HCT116 (cell line): ENCODE measurements around the gene ANO3. TPM values are rescaled to one million over a fixed set of nuclear protein-coding genes. Genes with fewer than 3 reads are reported as not detected.

ENCODE experiments used
- ATAC-seq: fragments of 200-7000 bp; cut with Tn5 transposase; 2 replicates; pipeline ENCODE4 v1.9.1; 2020; ENCODE audit warnings: mild to moderate bottlenecking, moderate library complexity
- BruUV-seq: library from RNA; stranded (reverse); fragments of 400-500 nt; replicated peaks from 2 replicates; lab custom pipeline; 2021; lab: Mats Ljungman, UMichigan
- CTCF ChIA-PET: fragments of 300-600 bp; sonication (Branson Sonifier 250); formaldehyde crosslinking; loops from one replicate; lab custom pipeline; 2021; ENCODE audit warnings: antibody characterized with exemption; lab: Charles Lee
- POLR2A ChIA-PET: fragments of 300-600, 350-600 bp; sonication (Branson Sonifier 250); formaldehyde crosslinking; loops from one replicate; lab custom pipeline; 2021; ENCODE audit warnings: antibody characterized with exemption; lab: Charles Lee
- RAD21 ChIA-PET, 2 experiments: fragments of 300-600 bp; sonication (Branson Sonifier 250); formaldehyde crosslinking; loops; one replicate each; lab custom pipeline; 2023; ENCODE audit warnings: low total read pairs in 2 of 2; ENCODE audit not compliant: uncharacterized antibody in 2 of 2, unreplicated experiment in 2 of 2, low non-redundant PET in 1 of 2; lab: Charles Lee
- DNase-seq: peaks from one replicate; pipeline ENCODE4 v3.0.0-alpha.2; 2010; ENCODE audit warnings: low read depth, low spot score
- H2AFZ ChIP-seq: fragments of 200-600 bp; shearing (Covaris generic), sonication (generic); 2 replicates; pipeline ENCODE4 v1.6.1; 2017; ENCODE audit warnings: low read depth, mixed run types, mixed read lengths, antibody characterized with exemption, low read length; ENCODE audit not compliant: poor library complexity, severe bottlenecking
- H3K27ac ChIP-seq: 2 replicates; pipeline ENCODE4 v1.5.1; 2012; ENCODE audit warnings: low read depth, low read length
- H3K27me3 ChIP-seq: fragments of 200-600 bp; sonication (generic); 2 replicates; pipeline ENCODE4 v1.6.1; 2016; ENCODE audit warnings: mixed run types, low read length, mixed read lengths; ENCODE audit not compliant: insufficient read depth
- H3K36me3 ChIP-seq, 2 experiments: fragments of 200-500 bp in 1 of 2; fragments of 200-600 bp in 1 of 2; sonication (Bioruptor generic) in 1 of 2; sonication (generic) in 1 of 2; 2 replicates each; pipeline versions ENCODE4 v1.5.1 to v1.6.1; 2014 to 2016; ENCODE audit warnings: low read length in 2 of 2, inconsistent platforms in 1 of 2, mixed read lengths in 1 of 2, mixed run types in 1 of 2; ENCODE audit not compliant: insufficient read depth in 2 of 2, control insufficient read depth in 1 of 2
- H3K4me1 ChIP-seq, 2 experiments: fragments of 200-600 bp in 1 of 2; sonication (generic) in 1 of 2; 2 replicates each; pipeline versions ENCODE4 v1.5.1 to v1.6.1; 2012 to 2017; ENCODE audit warnings: low read length in 2 of 2, inconsistent platforms in 1 of 2, mild to moderate bottlenecking in 1 of 2, mixed read lengths in 1 of 2, mixed run types in 1 of 2, moderate library complexity in 1 of 2; ENCODE audit not compliant: insufficient read depth in 2 of 2, control insufficient read depth in 1 of 2
- H3K4me2 ChIP-seq: fragments of 200-600 bp; sonication (generic); 2 replicates; pipeline ENCODE4 v1.6.1; 2017; ENCODE audit warnings: mixed run types, low read length, mixed read lengths
- H3K4me3 ChIP-seq, 2 experiments: fragments of 200-600 bp in 1 of 2; sonication (generic) in 1 of 2; replicated peaks in 1 of 2; 2 replicates each; pipeline ENCODE4 v1.5.1; 2011 to 2016; ENCODE audit warnings: low read length in 2 of 2, control low read depth in 1 of 2, low read depth in 1 of 2, mild to moderate bottlenecking in 1 of 2, mixed read lengths in 1 of 2, mixed run types in 1 of 2
- H3K79me2 ChIP-seq: fragments of 200-600 bp; sonication (generic); 2 replicates; pipeline ENCODE4 v1.6.1; 2017; ENCODE audit warnings: mild to moderate bottlenecking, mixed run types, low read length, moderate library complexity, mixed read lengths; ENCODE audit not compliant: insufficient read depth
- H3K9ac ChIP-seq: fragments of 200-600 bp; sonication (generic); 2 replicates; pipeline ENCODE4 v1.6.1; 2016; ENCODE audit warnings: low read length, mixed read lengths
- H3K9me2 ChIP-seq: fragments of 200-600 bp; sonication (generic), shearing (Covaris generic); 2 replicates; pipeline ENCODE4 v1.6.1; 2017; ENCODE audit warnings: mixed run types, mild to moderate bottlenecking, moderate library complexity; ENCODE audit not compliant: insufficient read depth
- H3K9me3 ChIP-seq, 2 experiments: fragments of 200-500 bp in 1 of 2; fragments of 200-600 bp in 1 of 2; sonication (Bioruptor generic) in 1 of 2; sonication (generic) in 1 of 2; 2 replicates each; pipeline ENCODE4 v1.6.1; 2014 to 2017; ENCODE audit warnings: low read length in 2 of 2, mixed read lengths in 2 of 2, inconsistent platforms in 1 of 2, low read depth in 1 of 2, mild to moderate bottlenecking in 1 of 2, mixed run types in 1 of 2, moderate library complexity in 1 of 2; ENCODE audit not compliant: control insufficient read depth in 1 of 2, insufficient read depth in 1 of 2
- H4K20me1 ChIP-seq: fragments of 200-600 bp; sonication (generic), shearing (Covaris generic); 2 replicates; pipeline ENCODE4 v1.6.1; 2017; ENCODE audit warnings: mixed run types, mild to moderate bottlenecking, moderate library complexity; ENCODE audit not compliant: insufficient read depth
- CBX3 ChIP-seq: IDR thresholded peaks from 2 replicates; pipeline ENCODE4 v1.6.1; 2012; ENCODE audit warnings: low read depth
- CEBPB ChIP-seq: IDR thresholded peaks from 2 replicates; pipeline ENCODE4 v1.6.1; 2012; ENCODE audit warnings: low read depth
- EGR1 ChIP-seq: IDR thresholded peaks from 2 replicates; pipeline ENCODE4 v1.6.1; 2012; ENCODE audit warnings: low read depth
- EZH2 ChIP-seq: fragments of 200-600 bp; sonication (generic); IDR thresholded peaks from 2 replicates; pipeline ENCODE4 v1.6.1; 2017; ENCODE audit warnings: antibody characterized with exemption, mixed run types
- FOSL1 ChIP-seq: IDR thresholded peaks from 2 replicates; pipeline ENCODE4 v1.6.1; 2012; ENCODE audit warnings: low read depth
- JUND ChIP-seq: IDR thresholded peaks from 2 replicates; pipeline ENCODE4 v1.6.1; 2012
- RAD21 ChIP-seq: IDR thresholded peaks from 2 replicates; pipeline ENCODE4 v1.6.1; 2012; ENCODE audit warnings: low read depth, mild to moderate bottlenecking
- SIN3A ChIP-seq: IDR thresholded peaks from 2 replicates; pipeline ENCODE4 v1.6.1; 2012; ENCODE audit warnings: low read depth
- TCF7L2 ChIP-seq: IDR thresholded peaks from 2 replicates; pipeline ENCODE4 v1.7.0; 2011; ENCODE audit warnings: borderline replicate concordance, inconsistent platforms; ENCODE audit not compliant: insufficient read depth, insufficient read length; ENCODE audit errors: extremely low read depth
- YY1 ChIP-seq: IDR thresholded peaks from 2 replicates; pipeline ENCODE4 v1.6.1; 2011; ENCODE audit warnings: low read length, low read depth, moderate library complexity, mild to moderate bottlenecking; ENCODE audit not compliant: insufficient replicate concordance; ENCODE audit errors: extremely low read depth
- intact Hi-C: fragments of 100-400 bp; cut with micrococcal nuclease; formaldehyde crosslinking; loops from 2 replicates; pipeline ENCODE4 v1.10.0; 2022
- total RNA-seq: library from RNA; stranded (reverse); gene quantifications from one replicate; pipeline ENCODE4 v1.2.1, GENCODE V29; 2021; ENCODE audit not compliant: unreplicated experiment
- TF ChIP-seq, protein P1 (sequence below): IDR thresholded peaks from 2 replicates; pipeline ENCODE4 v1.6.1; 2011; ENCODE audit warnings: mild to moderate bottlenecking, low read length, moderate library complexity; ENCODE audit not compliant: insufficient replicate concordance; ENCODE audit errors: extremely low read depth

The ANO3 gene
- total RNA-seq, 1 experiment from 2014 or later, result not detected

DNA sequence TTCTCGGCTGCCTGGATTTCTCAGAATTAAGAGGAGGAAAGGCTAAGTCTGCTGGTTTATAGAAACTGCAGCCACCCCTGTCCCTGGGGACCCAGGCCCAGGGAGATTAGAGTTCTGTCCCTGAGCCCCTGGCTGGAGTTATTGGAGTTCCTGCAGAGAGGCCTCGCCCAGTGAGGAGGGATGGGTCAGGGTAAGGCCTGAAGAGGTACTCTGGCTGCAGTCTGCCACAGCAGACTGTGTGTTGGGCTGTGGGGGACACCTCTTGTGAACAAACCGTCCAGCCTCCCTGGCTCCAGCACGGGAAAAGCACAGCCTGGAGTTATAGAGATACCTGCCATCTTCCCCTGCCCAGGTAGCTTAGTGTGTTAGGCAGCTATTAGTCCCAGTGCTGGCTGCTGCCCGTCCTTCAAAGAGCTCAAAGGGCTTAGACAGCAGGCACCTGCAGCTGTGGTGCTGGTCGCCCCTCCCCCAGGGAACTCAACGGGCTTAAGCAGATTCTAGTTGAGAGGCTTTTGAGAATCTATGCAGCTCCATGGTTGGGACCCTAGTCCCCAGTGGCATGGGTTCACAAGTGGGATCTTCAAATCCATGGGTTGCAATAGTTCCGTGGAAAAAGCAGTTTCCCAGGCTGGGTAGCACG is 276.7 kb downstream of the ANO3 start:
- DNase-seq (no peak), ATAC-seq (no peak)
- CTCF ChIA-PET, result no interaction called here
- no peak overlapping the region for H3K9ac ChIP-seq
- H3K4me2 ChIP-seq, result no peak overlapping the region
- H3K9me3 ChIP-seq, result peaks cover 0 to 11% of the 10 kb centered on the region in 2 experiments; a peak in 1 of 4 replicates
- H3K27me3 ChIP-seq, result no peaks in the 10 kb centered on the region
- POLR2A ChIA-PET, result no interaction called here
- RAD21 ChIA-PET, result no interaction called here
- no peak overlapping the region for H3K4me3 ChIP-seq
- no peaks in the 10 kb centered on the region for H3K4me1 ChIP-seq
- H3K27ac ChIP-seq, result no peak overlapping the region
- H3K79me2 ChIP-seq, result no peaks in the 10 kb centered on the region
- no TSS peak for BruUV-seq
- H3K36me3 ChIP-seq, result no peaks in the 10 kb centered on the region
- no peaks in the 10 kb centered on the region for H3K9me2 ChIP-seq
- H4K20me1 ChIP-seq, result no peaks in the 10 kb centered on the region
- intact Hi-C loops, result no loop called here
- H2AFZ ChIP-seq, result no peak overlapping the region
- TF ChIP-seq FOSL1 (no peak), JUND (no peak), CEBPB (no peak), SIN3A (no peak), CBX3 (no peak), RAD21 (no peak), YY1 (no peak)
- TF ChIP-seq, protein P1, sequence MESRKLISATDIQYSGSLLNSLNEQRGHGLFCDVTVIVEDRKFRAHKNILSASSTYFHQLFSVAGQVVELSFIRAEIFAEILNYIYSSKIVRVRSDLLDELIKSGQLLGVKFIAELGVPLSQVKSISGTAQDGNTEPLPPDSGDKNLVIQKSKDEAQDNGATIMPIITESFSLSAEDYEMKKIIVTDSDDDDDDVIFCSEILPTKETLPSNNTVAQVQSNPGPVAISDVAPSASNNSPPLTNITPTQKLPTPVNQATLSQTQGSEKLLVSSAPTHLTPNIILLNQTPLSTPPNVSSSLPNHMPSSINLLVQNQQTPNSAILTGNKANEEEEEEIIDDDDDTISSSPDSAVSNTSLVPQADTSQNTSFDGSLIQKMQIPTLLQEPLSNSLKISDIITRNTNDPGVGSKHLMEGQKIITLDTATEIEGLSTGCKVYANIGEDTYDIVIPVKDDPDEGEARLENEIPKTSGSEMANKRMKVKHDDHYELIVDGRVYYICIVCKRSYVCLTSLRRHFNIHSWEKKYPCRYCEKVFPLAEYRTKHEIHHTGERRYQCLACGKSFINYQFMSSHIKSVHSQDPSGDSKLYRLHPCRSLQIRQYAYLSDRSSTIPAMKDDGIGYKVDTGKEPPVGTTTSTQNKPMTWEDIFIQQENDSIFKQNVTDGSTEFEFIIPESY, result no peak

DNA sequence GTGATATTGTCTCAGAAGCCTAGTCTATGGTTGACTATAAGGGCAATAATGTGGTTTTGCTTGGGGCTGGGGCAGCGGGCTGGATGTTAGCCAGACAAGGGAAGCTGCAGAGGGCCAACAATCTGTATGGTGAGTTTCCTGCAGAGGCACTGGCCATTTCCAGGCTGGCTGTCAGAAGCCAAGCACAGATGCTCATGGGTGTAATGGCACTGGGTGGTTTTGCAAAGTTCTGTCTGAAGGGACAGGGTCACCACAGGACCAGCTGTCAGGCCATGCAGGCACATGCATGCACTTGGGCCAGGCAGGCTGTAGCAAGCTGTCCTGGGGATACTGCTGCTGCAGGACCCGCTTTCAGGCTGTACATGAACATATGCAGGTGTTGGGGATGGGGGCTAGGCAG is 281.8 kb downstream of the ANO3 start:
- ChIA-PET POLR2A (no interaction called here), RAD21 (no interaction called here)
- intact Hi-C loops, result no loop called here

More for the DNA sequence above, 281.8 kb downstream of the ANO3 start:
- no peak for TF ChIP-seq YY1
- no peak for TF ChIP-seq EZH2
- no peak for TF ChIP-seq TCF7L2
- TF ChIP-seq EGR1, result no peak
- TF ChIP-seq, protein P1, result no peak
- H3K9me3 ChIP-seq, result peaks cover 0 to 13% of the 10 kb centered on the region in 2 experiments; a peak in 1 of 4 replicates
- H3K36me3 ChIP-seq, result no peaks in the 10 kb centered on the region
- H3K4me1 ChIP-seq, result no peaks in the 10 kb centered on the region
- no peaks in the 10 kb centered on the region for H3K27me3 ChIP-seq
- no peak overlapping the region for H3K27ac ChIP-seq
- H3K79me2 ChIP-seq, result no peaks in the 10 kb centered on the region
- H3K9me2 ChIP-seq, result no peaks in the 10 kb centered on the region
- no peak for ATAC-seq
- H3K4me2 ChIP-seq, result no peak overlapping the region
- no peak overlapping the region for H3K9ac ChIP-seq
- CTCF ChIA-PET, result no interaction called here
- no TSS peak for BruUV-seq
- H4K20me1 ChIP-seq, result no peaks in the 10 kb centered on the region
- no peak overlapping the region for H3K4me3 ChIP-seq
- no peak overlapping the region for H2AFZ ChIP-seq
- no peak for DNase-seq
